Right lobe of liver (tissue), 4 donors: ENCODE results near the gene PRKCB.
A peak's percentile ranks its signal among the peaks of the same experiment; 100 is the strongest.

Experiments used
- CTCF ChIP-seq, 4 donors: fragments of 200-600 bp in 3 of 4; fragments of 450-650 bp in 1 of 4; IDR thresholded peaks; one replicate each; pipeline versions ENCODE4 v1.5.1 to v1.8.0; 2016 to 2022; ENCODE audit warnings: antibody characterized with exemption in 4 of 4, mild to moderate bottlenecking in 2 of 4
- POLR2A ChIP-seq: fragments of 450-650 bp; IDR thresholded peaks from one replicate; pipeline ENCODE4 v1.6.1; 2017; ENCODE audit warnings: antibody characterized with exemption, mild to moderate bottlenecking
- donor health status: DM: no; HTN: no; CAD: no.
- donor health status: DM: no; HTN: no; CAD: no.
- donor health status: DM: no; HTN: yes; CAD: no.

DNA sequence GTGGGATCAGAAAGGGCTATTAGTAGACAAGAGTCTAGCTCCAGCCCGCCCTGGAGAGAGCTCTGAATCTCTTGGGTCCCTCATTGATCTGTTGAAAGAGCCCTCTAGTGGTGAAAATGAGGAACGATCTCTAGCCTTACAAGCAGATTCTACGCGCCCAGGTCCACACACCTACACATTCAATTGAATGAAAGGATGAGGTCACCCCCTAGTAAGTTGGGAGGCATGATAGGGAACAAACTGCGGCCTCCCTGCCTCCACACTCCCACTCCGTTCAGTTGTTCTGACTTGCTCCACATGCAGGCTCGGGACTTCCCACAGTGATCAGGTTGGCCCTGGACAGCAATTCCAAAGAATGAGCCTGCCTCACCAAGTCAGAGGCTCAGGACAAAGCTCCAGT is 417.4 kb downstream of the PRKCB start:
- TF ChIP-seq POLR2A (no peak), CTCF (IDR thresholded peaks at IDR 0.05) (peak; percentile 40 to 76 (median 71))
